ENCODE results near the gene TLX2.

TLX2 gene

DNA sequence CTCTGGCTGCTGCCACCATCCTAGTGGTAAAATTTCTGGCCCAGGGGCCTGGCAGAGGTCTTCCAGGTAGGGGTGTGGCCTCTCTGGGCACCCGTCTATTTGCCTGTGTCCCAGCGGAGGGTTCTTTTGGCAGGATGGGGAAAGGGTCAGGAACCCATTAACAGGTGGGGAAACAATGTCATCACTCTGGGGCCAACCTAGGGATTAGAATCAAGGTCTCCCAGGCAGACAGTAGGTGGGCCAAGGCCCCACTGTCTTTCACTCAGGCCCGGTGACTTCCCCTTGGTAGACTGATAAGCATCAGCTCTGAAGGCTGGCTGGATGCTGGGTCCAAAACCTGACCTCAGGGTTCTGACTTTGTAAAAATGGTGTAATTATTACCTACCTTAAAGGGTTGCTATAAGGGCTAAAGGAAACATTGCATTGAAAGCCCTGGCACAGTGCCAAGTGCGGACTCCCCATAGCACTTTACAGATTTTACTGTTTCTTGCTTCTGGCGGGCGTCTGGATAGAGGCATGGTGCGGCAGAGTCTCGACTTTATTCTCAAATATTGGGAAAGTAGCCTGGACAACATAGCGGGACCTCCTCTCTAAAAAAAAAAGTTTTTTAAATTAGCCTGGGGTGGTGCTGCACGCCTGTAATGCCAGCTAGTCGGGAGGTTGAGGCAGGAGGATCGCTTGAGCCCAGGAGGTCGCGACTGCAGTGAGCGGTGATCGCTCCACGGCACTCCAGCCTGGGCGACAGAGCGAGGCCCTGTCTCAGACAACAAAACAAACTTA lies 17.1 kb upstream of the TLX2 start:
- DNase-seq: no peak

DNA sequence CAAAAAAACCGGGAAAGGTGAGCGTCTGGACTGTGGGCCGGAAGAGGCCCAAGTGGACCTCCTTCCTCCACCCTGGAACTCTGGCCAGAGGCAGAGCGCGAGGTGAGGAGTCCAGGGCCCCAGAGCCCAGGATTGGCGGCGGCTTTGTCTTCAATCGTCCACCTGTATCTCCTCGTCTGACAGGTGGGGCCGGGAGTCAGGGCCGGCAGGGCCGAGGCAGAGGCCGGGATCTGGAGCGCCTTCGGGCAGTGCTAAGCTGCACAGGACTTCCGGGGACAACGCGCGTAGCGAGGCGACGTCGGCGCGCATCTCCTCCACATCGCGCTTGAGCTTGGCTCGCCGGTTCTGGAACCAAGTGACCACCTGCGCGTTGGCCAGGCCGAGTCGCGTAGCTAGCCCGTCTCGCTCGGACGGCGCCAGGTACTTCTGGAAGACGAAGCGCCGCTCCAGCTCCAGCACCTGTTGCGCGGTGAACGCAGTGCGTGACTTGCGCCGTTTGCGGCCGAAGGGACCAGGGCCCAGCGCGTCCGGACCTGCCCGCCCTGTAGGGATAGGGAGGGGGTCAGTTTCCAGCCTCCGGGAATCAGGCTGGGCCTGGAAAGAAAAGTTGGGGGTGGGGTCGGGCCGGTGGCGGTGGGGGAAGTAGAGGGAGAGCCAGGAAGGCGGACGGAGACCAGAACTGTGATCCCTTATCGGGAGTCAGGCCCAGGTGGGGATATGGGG lies 16.3 kb upstream of the TLX2 start:
- peak; percentile 71 for DNase-seq

DNA sequence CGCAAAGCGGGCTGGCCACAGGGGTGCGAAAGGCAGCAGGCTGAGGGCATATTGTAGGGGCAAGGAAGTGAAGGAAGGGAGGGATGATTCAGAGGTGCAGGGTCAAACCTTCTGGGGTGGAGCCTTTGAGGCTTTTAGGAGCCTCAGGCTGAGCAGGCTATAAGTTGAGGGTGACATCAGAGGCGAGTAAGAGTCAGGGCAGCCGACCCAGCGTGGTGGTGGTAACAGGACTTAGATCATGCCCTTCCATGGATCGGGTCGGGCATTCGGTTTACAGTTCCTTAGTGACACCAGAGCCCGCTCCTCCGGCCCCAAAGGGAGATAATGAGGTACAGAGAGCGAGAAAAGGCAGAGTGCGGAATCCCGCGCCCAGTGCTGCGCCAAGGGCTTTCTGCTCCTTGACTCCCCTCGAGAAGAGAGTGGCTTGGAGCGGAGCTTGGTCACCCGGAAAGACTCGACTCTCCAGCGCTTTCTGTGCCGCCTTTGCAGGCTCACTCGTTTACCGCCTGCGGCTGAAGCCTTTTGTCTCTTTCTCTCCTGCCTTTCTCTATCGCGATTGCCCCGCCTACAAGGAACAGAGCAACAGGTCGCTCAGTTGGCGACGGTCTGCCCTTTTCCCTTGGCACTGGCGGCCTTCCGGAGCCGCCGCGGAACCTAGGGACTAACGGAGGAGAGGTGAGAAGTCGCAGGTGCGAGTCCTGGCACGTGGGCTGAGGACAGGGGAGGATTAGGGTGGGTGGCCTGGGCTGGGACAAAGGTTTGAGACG lies 15.6 kb upstream of the TLX2 start:
- peak; percentile 79 for DNase-seq

DNA sequence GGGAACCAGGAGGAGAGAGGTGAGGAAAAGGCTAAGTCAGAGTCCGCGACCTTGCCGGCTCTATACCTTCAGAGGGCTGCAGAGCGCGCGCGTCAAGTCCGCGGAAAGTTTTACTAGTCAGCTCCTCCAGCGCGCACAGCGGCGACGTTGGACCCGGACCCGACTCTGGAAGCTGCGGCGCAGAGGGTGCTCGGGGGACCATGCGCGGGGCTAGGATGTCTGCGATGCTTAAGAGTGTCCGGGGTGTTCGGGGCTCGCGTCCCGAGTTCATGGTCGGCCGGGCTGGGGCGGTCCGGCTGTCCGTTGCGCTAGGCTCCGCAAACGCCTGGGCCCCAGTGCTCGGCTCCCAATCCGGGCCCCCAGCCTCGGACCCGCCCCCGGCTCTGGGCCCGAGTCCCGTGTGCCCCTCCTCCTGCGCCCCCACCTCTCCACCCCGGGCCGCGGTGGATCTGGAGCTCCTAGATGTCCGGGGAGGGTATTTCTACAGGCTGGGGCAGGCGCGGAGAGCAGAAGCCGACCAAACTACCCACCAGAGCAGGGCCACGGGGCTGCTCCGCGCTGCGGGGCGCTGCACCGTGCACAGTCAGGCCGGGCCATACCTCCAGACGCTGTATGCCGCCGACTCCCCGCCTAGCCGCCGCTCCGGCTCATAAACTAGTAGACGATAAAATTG lies 14.8 kb upstream of the TLX2 start, which contains the start of gene LBX2:
TSS of gene LBX2 (minus strand) at position 337 of the 673 bp plus-strand sequence. CDS start at position 271, 66 bp downstream.
- DNase-seq: peak; percentile 80

DNA sequence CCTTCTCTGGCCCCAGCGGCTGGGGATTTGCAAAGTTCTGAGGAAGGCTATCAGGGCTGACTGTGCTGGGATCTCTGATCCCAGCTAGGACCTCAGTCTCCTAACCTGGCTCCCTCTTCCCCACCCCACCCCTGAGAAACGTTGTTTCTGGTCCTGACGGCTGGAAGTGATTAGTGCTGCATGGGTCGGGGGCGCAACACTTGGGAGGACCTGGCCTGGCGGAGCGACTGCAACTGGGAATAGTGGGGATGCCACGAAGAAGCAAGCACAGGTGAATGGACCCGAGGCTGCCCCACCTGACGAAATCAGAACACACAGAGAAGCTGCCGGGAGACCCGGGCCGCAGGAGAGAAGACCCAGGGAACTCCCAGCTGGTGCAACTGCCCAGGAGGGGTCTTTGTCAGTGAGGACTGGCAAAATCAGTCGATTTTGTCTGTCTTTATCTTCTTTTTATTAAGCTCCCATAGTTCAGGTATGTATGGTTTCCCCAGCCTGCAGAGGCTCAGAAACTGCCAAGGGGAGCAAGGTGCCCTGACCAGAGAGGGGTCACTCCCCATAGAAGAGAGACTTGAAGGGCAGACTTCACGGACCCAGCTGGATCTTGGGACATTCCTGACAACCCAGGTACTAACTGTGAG lies 14.2 kb upstream of the TLX2 start:
- DNase-seq: no peak

DNA sequence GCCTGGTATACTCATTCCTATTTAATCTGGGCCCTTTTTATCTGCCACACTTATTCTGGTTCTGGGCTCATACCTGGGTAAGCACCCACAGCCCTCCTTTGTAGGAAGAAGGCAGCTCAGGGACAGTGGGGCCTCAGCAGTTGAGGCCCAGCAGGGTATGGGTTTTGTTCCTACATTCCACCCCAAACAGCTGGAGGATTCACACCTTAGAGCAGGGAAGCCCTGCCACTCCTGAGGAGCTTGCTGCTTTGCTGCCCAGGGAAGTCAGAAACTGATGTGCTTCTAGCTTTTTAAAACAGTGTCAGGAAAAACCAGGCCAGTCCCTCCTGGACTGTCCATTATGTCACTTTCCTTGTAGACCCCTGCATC lies 13.7 kb upstream of the TLX2 start:
- no peak for DNase-seq

DNA sequence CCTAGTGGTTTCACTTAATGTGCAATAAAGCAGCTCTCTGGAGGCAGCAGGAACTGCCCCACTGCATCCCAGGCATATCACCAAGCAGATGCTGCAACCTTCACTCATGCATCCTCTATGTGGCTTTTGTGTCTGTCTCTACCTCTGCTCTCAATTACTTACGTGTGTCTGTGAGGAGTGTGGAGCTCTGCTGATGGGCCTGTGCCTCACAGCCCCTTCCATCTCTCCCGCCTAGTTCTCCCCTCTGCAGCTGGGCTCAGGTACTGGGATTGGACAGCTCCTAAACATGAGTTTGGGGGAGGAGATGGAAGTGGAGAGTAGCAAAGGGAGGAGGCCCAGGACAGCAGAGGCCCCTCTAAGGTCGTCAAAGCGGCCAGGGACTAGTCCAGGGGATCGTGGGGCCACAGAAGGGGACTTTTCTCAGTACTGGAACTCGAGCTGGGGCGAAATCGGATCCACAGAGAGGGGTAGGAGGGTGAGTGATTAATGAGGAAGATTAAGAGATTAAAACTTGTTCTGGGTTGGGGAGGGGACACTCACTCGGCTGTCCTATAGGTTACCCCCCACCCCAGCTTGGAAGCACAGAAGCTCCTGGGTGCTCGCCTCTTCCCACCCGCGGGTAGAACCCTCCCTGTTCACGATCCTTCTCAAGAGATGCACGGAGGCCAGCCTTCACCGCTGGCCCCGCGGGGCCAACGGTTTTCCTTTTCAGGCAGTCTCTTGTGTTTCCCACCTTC lies 12.7 kb upstream of the TLX2 start:
- peak; percentile 55 for DNase-seq

DNA sequence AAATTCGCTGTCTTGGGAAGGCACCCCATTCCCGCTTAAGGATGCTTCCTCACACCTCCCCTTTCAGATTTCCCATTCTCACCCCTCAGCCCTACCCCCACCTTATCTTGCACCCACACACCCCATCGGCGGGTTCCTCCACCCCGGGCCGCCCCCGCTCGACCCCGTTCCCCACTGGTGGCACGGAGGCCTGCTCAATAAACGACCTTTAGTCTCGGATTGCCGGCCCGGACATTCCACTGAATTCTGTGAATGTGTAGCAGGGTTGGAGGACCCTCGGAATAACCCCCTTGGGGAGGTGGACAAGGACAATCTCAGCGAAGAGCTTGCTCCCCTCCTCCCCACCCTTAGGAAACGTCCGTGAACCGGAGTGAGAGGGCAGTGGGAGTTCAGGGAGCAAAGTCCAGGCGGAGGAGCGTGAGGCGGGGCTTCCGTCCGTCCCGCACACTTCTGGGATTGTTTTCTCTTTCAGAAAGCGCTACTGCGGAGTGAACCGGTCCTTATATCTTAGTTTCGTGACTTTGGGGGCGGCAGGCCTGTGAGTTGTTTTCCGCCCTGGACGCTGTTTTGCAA lies 12.0 kb upstream of the TLX2 start:
- DNase-seq: peak; percentile 73

DNA sequence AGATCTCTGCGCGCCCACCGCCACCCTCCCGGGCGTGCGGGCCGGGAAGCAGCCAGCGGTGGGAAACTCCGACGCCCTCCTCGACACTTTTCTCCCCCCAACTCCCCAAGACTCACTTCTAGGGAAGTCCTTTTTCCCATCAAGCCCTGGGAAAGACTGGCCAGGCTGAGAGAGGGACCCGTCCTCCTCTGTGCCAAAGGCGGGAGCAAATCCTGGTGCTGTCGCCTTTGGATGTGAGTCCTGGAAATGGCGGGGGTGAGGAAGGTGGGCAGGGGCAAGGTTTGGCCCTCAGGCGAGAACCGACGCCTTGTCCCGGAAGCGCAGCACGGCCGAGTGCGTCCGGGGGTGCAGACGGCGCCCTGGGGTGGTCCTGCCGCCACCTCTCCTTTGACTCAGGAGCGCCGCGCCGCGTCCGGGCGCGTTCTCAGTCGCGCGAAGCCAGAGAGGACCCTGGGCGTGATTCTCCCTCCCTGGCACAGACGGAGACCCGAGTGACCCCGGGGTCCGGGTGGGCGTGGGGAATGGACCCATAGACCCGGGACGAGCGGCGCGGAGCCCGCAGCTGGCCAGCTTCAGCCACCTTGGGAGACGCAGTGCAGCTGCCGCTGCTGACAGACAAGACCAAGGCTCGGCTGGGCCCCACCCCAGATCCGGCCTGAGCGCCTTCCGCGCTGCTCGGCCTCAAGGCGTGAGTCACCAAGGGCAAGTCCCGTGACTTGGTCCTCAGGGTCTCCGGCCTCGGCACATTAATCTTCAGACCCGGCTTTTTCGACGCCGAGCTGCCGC lies 11.3 kb upstream of the TLX2 start:
- DNase-seq: peak; percentile 83

DNA sequence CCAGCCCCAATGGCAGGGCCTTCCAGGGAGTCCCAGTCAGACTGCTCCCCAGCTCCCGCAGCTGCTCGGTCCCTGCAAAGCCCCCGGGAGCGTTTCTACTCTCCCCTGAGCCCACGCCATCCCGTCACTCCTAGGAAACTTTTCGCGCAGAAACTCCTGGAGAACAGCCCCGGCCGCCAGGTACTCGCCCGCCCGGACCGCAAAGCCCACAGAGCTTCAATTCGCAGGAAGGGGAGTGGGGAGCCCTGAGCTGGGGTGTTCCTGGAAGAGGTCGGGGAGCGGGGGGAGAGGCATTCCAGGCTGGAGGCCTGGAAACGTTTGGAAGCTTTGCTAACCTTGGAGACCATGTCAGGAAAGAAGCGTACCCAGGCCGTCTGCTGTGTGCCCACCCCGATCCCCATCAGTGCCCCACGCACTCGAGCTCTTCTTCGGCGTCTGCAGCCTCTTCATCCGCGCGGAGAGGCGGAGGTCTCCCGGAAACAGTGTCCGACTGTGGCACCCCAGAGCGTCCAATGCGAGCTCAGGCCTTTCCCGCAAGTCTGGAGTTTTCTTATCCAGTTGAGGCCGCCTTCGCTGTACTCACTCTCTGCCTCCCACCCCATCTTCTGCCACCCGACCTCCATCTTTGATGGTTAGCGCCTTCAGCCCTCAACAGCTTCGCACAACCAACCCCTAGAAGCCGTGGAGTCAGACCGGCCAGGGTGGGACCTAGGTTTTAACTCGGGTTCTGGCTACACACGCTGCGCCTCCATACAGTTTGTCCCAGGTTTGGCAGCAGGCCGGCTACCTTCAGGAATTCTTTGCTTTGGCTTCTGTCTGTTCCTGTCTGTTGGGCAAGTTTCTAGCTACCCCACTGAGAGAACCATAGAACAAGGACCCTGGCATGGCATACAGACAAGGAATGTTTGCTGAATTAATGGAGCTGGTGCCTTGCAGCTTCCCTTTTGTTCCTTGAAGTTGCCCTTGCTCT lies 10.5 kb upstream of the TLX2 start:
- peak; percentile 42 for DNase-seq

DNA sequence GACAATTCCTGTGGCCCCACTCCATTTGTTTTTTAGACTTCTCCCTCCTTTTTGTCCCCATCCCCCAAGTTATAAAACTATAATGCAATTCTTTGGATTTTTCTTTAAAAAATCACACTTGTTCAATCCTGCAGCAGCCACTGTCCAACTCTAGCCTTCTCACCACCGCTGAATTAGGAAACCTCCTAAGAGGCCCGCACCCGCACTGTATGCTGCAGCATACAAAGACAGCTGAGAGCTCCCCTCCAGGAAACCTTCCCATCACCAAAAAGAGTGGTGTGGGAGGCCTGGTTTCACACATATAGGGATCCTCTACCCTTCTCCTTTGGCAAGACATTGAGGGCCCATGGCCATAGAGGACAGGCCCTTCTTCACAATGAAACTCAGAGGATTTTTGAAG lies 9.7 kb upstream of the TLX2 start:
- DNase-seq: no peak

DNA sequence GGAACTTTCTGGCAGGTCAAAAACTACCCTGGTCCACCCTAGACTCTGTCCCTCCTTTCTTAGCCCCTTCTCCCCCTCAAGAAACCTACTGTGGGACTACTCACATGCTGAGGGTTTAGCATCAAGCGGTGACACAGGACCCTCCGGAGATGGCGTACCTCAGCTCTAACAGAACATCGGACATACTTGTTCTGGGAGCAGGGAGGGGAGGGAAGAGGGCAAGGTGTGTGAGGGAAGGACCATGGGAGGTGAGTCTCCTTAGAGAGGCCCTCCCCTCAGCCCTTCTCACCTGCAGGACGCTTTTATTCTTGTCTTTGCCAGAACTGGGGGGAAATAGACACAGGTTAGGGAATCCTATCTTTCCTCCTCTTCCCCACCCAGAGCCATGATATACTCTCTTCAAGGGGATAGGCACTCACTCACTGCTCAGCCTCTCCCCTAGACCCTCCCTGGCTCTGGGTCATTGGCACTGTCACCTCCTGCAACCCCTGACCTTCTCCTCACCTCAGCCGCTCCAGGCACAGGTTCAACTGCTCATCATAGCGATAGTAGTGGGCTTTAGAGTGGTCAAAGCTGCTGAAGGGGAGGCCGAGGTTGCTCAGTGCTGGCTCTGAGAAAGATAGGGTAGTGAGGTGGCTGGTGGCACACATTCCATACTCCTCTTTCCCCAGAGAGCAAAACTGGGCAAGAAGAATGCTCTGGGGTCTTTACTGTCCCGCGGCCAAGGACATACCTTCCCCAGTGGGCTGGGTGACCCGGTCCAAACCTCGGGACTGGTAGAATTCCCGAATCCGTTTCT lies 8.6 kb upstream of the TLX2 start:
- no peak for DNase-seq

DNA sequence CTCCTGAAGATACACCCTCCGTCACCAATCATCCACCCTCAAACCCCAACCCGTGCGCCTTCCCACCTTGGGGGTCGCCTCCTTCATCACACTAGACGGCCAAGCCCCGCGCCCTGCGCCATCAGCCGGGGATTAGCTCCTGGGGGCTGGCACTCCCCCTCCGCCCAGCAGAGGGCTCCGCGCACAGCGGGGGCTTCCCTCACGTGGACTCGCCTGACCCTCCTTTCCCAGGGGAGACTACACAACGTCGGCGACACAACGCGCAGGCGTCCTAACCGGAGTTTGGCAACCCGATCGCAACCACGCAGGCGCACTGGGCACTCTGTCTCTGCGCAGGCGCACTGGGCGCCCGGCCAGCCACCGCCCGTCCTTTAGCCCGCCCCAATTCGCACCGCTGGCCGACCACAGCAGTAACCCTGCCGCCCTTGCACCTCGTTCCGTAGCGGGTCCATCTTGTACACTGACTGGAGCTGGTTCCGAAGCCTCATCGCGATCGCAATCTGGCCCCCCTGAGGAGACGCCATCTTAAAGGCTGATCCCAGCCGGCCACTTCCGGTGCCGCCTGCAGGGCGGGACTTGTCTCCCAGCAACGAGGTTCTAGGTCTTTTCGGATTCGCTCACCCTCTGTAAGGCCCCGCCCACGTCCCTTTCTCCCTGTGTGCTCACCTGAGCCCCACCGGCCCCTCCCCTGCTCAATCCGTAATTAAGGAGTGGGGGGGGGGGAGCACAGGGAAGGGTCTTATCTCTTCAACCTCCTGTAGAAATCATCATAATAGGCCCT lies 6.9 kb upstream of the TLX2 start, which contains the start of gene PCGF1:
TSS of gene PCGF1 (minus strand) at position 551 of the 781 bp plus-strand sequence. CDS start at position 524, 27 bp downstream.
- DNase-seq: peak; percentile 100

DNA sequence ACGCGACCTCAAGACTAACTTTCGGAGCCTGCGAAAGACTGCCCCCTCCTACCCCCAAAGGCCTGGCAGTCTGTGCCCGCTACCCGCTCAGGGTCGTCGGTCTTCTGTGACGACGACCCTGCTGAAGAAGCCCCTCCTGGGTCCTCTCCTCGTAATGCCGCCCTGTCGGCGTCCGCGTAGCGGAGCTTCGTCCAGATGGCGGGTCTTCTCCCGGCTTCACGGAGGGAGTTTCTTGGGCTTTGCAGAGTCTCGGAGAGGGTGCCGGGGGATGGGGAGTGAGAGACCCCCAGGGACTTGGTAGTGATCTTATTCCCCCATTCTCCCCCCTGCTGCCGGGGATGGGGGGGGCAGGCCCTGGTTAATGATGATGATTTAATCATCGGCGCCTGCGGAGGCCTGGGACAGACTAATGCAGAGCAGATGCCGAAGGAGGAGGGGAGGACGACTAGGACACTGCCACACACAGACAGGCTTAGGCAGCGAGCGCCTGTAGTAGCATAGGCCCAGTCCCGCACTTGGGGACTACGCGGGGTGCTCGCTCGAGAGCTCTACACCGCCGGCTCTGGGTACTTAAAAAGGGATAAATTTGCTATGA lies 6.2 kb upstream of the TLX2 start:
- DNase-seq: peak; percentile 87

DNA sequence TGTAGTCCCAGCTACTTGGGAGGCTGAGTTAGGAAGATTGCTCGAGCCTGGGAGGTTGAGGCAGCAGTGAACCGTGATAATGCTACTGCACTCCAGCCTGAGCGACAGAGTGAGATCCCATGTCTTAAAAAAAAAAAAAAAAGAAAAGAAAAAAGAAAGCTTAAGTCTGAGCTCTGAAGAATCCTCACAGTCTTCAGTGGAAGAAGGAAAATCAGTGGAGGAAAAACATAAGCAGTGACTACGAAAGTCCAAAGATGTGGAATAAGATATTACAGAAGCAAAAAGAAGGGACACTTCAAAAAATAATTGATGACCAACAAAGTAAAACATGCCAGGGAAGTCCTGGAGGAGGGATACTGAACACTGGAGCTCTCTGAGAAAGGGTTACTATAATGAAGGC lies 4.0 kb upstream of the TLX2 start:
- no peak for DNase-seq

Measured in right kidney (tissue), 1 donor.